Right forelimb (tissue), 1 donor: ENCODE results near the gene HIPK3.

Experiments
- DNase-seq: peaks from one replicate; pipeline ENCODE4 v3.0.0-alpha.2; 2018

HIPK3 gene

GRCh38 chr11:33399421-33399820 is 142.2 kb downstream of the HIPK3 start:
- DNase-seq, result no peak

GRCh38 chr11:33402066-33402465 is 144.9 kb downstream of the HIPK3 start:
- no peak for DNase-seq

GRCh38 chr11:33403344-33403743 is 146.2 kb downstream of the HIPK3 start:
- DNase-seq, result no peak

GRCh38 chr11:33405834-33406602 is 148.8 kb downstream of the HIPK3 start:
- no peak for DNase-seq
